Nephron (organoid): ENCODE results near the gene DNAH2.

Experiments used
- H3K27ac Mint-ChIP-seq, 3 experiments: 2 replicates each; pipeline ENCODE4 v1.8.0; 2020; ENCODE audit warnings: mixed read lengths in 3 of 3, mild to moderate bottlenecking in 2 of 3, moderate library complexity in 1 of 3
- H3K27me3 Mint-ChIP-seq: 2 replicates; pipeline ENCODE4 v1.8.0; 2021; ENCODE audit warnings: low read depth, mild to moderate bottlenecking, moderate library complexity, mixed read lengths
- H3K36me3 Mint-ChIP-seq: 2 replicates; pipeline ENCODE4 v1.8.0; 2020; ENCODE audit warnings: low read depth, mixed read lengths
- H3K4me1 Mint-ChIP-seq: 2 replicates; pipeline ENCODE4 v1.8.0; 2020; ENCODE audit warnings: mixed read lengths
- H3K4me3 Mint-ChIP-seq, 3 experiments: 2 replicates each; pipeline ENCODE4 v1.8.0; 2020; ENCODE audit warnings: mild to moderate bottlenecking in 3 of 3, mixed read lengths in 3 of 3, moderate library complexity in 2 of 3
- H3K9me3 Mint-ChIP-seq: 2 replicates; pipeline ENCODE4 v1.8.0; 2020; ENCODE audit warnings: mixed read lengths
- TF ChIP-seq, protein P1 (sequence below), 3 experiments: fragments of 200-600 bp; sonication (generic); IDR thresholded peaks; one replicate each; pipeline ENCODE4 v1.5.0; 2021; ENCODE audit warnings: antibody characterized with exemption in 3 of 3; ENCODE audit not compliant: unreplicated experiment in 3 of 3

DNAH2 gene

DNA sequence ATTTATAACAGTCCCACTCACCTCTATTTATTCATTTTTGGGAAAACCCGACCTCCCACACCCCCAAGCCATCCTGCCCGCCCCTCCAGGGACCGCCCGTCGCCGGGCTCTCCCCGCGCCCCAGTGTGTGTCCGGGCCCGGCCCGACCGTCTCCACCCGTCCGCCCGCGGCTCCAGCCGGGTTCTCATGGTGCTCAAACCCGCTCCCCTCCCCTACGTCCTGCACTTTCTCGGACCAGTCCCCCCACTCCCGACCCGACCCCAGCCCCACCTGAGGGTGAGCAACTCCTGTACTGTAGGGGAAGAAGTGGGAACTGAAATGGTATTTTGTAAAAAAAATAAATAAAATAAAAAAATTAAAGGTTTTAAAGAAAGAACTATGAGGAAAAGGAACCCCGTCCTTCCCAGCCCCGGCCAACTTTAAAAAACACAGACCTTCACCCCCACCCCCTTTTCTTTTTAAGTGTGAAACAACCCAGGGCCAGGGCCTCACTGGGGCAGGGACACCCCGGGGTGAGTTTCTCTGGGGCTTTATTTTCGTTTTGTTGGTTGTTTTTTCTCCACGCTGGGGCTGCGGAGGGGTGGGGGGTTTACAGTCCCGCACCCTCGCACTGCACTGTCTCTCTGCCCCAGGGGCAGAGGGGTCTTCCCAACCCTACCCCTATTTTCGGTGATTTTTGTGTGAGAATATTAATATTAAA, 136.7 kb downstream of the DNAH2 start:
- Mint-ChIP-seq H3K27ac (no peak overlapping the region), H3K9me3 (no peaks in the 10 kb centered on the region), H3K27me3 (peaks cover 3% of the 10 kb centered on the region), H3K36me3 (peaks cover 50% of the 10 kb centered on the region), H3K4me3 (peak overlapping the region; percentile 36 to 66 (median 41)), H3K4me1 (peaks cover 5% of the 10 kb centered on the region)
- TF ChIP-seq, protein P1, sequence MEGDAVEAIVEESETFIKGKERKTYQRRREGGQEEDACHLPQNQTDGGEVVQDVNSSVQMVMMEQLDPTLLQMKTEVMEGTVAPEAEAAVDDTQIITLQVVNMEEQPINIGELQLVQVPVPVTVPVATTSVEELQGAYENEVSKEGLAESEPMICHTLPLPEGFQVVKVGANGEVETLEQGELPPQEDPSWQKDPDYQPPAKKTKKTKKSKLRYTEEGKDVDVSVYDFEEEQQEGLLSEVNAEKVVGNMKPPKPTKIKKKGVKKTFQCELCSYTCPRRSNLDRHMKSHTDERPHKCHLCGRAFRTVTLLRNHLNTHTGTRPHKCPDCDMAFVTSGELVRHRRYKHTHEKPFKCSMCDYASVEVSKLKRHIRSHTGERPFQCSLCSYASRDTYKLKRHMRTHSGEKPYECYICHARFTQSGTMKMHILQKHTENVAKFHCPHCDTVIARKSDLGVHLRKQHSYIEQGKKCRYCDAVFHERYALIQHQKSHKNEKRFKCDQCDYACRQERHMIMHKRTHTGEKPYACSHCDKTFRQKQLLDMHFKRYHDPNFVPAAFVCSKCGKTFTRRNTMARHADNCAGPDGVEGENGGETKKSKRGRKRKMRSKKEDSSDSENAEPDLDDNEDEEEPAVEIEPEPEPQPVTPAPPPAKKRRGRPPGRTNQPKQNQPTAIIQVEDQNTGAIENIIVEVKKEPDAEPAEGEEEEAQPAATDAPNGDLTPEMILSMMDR (IDR thresholded peaks at IDR 0.05; ENCODE audit: unreplicated experiment in 3 of 3), result no peak

DNA sequence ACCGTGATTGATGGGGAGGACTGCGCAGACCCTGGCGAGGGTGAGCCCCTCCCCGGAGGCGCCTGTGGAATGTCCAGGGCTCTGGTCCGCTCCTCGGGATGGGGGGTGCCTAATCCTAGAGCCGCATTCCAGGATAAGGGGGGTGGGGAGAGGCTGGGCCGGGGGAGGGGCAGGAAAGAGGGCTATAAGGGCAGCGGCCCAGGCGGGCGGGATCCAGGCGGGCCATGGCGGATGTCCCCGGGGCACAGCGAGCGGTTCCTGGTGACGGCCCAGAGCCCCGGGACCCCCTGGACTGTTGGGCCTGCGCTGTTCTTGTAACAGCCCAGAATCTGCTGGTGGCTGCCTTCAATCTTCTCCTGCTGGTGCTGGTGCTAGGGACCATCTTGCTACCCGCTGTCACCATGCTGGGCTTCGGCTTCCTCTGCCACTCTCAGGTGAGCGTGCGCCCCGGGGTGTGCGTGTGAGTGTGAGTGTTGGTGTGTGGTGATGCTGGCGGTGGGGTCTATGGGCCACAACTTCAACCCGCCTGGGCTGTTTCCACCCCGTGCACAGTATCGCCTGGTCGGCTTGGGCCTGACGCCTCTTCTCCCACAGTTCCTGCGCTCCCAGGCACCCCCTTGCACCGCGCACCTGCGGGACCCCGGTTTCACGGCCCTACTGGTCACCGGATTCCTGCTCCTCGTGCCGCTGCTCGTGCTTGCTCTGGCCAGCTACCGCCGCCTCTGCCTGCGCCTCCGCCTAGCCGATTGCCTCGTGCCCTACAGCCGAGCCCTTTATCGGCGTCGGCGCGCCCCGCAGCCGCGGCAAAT, 137.5 kb downstream of the DNAH2 start, which contains the start of gene TMEM88:
TMEM88 (plus strand) TSS at position 216 of the 809 bp plus-strand sequence; CDS start at position 225, 9 bp downstream.
- TF ChIP-seq, protein P1 (IDR thresholded peaks at IDR 0.05; ENCODE audit: unreplicated experiment in 3 of 3), result no peak
- no peaks in the 10 kb centered on the region for H3K9me3 Mint-ChIP-seq
- H3K36me3 Mint-ChIP-seq, result peaks cover 44% of the 10 kb centered on the region
- H3K4me1 Mint-ChIP-seq, result peaks cover 5% of the 10 kb centered on the region
- peaks cover 3% of the 10 kb centered on the region for H3K27me3 Mint-ChIP-seq
- peak within 1 kb of the TSS; percentile 36 to 66 (median 41) for H3K4me3 Mint-ChIP-seq
- H3K27ac Mint-ChIP-seq, result no peak within 1 kb of the TSS

DNA sequence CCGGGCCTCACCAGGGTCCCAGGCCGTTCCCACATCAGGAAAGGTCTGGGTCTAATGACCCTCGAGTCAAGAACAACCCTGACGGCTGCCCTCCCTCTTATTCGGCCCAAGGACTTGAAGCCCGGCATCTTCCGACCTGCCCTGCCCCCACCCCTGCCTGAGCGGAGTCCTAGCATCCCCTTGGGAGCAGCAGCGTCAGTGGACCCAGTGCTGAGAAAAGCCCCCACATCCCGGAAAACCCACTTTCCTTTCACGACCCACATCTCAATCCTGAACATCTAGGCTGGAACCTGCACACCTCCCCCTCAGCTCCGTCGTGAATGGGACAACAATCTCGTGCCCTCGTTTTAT, 138.1 kb downstream of the DNAH2 start:
- peaks cover 3% of the 10 kb centered on the region for H3K27me3 Mint-ChIP-seq
- no peak overlapping the region for H3K4me3 Mint-ChIP-seq
- no peaks in the 10 kb centered on the region for H3K9me3 Mint-ChIP-seq
- peaks cover 39% of the 10 kb centered on the region for H3K36me3 Mint-ChIP-seq
- TF ChIP-seq, protein P1 (IDR thresholded peaks at IDR 0.05; ENCODE audit: unreplicated experiment in 3 of 3), result no peak
- no peak overlapping the region for H3K27ac Mint-ChIP-seq
- peaks cover 5% of the 10 kb centered on the region for H3K4me1 Mint-ChIP-seq

DNA sequence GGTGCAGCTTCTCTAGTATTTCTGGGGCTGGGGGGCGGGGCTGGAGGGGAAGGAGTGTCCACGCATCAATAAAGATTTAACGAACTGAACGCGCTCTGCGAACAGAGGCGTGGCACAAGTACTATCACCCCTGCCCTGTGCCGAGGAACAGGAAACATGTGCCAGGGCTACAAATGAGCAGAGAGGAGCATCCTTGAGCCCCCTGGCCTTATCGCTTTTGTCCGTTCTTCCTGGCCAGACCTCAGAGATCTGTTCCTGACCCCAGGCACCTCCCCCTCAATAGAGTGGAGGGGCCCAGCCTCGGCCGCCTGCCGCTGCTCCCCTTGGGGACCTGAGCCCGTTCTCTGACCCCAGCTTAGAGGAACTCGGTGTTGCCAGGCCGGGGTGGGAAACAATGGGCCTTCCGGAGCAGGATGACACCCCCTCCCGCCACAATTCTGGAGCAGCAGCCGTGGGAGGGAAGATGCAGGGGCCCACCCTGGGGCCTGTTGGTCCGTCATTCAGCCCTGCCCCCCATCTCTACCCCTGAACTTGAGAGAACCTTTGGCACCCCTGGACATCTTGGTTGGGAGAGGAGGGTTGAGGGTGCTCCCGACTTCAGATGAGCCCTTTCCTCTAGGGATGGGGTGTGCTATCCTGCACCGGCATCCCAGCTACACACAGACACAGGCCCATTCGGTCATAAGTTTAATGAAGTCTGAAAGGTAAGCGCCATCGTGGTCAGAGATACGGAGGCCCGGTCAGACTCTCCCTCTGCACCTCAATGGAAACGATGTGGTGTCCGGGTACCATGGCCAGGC, 138.7 kb downstream of the DNAH2 start:
- peaks cover 3% of the 10 kb centered on the region for H3K27me3 Mint-ChIP-seq
- H3K9me3 Mint-ChIP-seq, result no peaks in the 10 kb centered on the region
- no peak overlapping the region for H3K27ac Mint-ChIP-seq
- H3K4me1 Mint-ChIP-seq, result peaks cover 5% of the 10 kb centered on the region
- TF ChIP-seq, protein P1 (IDR thresholded peaks at IDR 0.05; ENCODE audit: unreplicated experiment in 3 of 3), result no peak
- no peak overlapping the region for H3K4me3 Mint-ChIP-seq
- peaks cover 33% of the 10 kb centered on the region for H3K36me3 Mint-ChIP-seq

DNA sequence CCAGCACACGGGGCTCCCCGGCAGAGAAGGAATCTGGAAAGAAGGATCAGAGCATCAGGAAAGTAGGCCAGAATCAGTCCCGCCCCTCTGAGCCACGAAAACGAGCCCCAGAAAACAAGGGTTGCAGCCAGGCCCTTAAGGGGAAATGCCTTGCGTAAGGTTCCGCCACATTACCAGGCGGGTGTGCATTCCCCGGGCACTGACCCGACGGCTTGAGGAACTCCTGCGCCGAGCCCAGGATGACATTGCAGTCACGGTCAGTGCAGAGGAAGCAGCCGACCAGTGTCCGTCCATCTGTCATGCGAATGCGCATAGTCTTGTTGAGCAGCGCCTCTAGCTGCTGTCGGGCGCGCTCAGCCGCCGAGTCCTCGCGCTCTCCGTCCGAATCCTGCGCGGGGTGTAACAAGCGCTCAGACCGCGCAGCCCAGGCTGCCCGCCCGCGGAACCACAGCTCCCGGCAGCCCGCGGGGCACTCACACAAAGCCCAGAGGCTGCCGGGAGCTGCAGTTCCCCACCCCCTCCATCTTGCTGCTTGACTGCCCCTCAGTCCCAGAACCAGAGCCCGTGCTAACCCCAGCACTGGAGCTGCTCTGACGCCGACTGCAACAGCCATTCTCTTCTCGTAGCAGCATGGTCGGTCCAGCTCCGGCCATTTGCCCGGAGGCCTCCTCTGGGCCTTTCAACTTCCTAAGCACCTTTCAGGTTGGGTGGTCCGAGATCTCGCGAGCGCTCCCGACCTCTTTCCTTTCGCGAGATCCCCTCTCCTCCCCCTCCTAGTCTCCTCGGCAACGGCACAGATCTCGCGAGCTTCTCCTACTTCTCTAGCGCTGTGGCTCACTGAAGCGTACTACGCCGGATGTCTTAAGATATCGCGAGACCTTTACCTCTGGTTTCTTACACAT, 139.5 kb downstream of the DNAH2 start, which contains the start of gene NAA38:
NAA38 (minus strand) TSS at position 749 of the 902 bp plus-strand sequence; CDS start at position 653, 96 bp downstream.
- peaks cover 5% of the 10 kb centered on the region for H3K4me1 Mint-ChIP-seq
- H3K9me3 Mint-ChIP-seq, result no peaks in the 10 kb centered on the region
- TF ChIP-seq, protein P1 (IDR thresholded peaks at IDR 0.05; ENCODE audit: unreplicated experiment in 3 of 3), result peak; percentile 20 to 45 (median 34)
- H3K27ac Mint-ChIP-seq, result no peak within 1 kb of the TSS
- H3K27me3 Mint-ChIP-seq, result peaks cover 3% of the 10 kb centered on the region
- H3K4me3 Mint-ChIP-seq, result no peak within 1 kb of the TSS
- peaks cover 25% of the 10 kb centered on the region for H3K36me3 Mint-ChIP-seq
